Fibroblast of skin of right biceps (primary cell): ENCODE results near the gene TBC1D5.
A peak's percentile ranks its signal among the peaks of the same experiment; 100 is the strongest.
"Not testable (repeated sequence)": the region's sequence is repeated elsewhere in the genome, so short reads cannot be mapped to it uniquely, and the experiment has no call there.

Source experiments
- DNase-seq: peaks from one replicate; pipeline ENCODE4 v3.0.0-alpha.2; 2013

The TBC1D5 gene

DNA sequence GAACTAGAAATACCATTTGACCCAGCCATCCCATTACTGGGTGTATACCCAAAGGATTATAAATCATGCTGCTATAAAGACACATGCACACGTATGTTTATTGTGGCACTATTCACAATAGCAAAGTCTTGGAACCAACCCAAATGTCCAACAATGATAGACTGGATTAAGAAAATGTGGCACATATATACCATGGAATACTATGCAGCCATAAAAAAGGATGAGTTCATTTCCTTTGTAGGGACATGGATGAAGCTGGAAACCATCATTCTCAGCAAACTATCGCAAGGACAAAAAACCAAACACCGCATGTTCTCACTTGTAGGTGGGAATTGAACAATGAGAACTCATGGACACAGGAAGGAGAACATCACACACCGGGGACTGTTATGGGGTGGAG is 210.0 kb downstream of the TBC1D5 start:
- not testable (repeated sequence) for DNase-seq

- no peak for DNase-seq
Observed at GRCh38 chr3:17529677-17530076, 212.8 kb downstream of the TBC1D5 start.

GRCh38 chr3:17518189-17519059 is 224.0 kb downstream of the TBC1D5 start:
- DNase-seq, result no peak

DNA sequence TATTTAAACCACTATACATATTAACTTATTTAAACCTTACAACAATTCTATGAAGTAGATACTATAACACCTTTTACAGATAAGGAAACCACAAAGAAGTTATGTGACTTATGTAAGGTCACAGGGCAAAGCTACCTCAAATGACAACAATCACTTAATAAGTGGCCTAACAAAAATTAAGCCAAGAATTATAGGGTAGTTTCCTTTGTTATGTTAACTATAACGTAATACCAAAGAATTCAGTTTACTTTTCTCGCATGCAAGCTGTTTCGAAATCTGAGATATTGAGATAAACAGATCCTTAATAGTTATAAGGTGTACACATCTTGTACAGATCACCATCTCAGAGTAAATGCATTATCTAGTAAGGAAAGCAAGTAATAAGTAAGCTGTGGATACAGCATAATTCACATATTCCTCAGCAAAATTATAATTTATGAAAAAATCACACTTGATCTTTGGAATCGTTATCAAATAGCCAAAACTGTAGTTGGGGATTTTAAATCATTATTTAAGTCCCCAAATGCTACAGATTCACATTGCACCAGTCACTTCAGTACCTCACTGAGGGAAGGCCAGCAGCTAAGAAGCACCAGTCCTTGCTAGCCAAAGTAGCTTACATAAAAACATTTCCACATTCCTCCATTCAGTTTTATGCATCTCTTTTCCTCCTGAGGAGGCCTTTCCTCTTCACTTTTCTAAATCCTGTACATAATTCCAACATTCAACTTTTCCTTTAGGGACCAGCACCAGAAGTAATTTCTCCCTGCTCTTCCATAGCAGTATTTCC is 226.8 kb downstream of the TBC1D5 start:
- DNase-seq, result no peak

DNA sequence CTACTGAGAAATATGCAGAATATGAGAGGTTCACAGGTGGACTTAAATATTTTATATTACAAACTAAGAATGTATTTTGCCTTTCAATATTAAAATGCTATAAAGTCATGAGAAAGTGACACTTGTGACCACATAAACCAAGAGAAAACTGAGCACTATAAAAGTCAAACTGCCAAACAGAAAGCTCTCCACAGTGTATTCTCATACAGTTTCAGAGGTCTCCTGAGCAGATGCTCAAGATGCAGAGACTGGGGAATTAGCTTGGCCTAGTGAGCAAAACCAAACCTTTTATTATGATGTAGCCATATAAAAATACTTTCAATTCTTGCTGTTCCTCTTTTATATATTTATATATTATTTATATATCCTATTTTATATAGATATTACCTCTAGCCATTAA is 227.8 kb downstream of the TBC1D5 start:
- no peak for DNase-seq

GRCh38 chr3:17510265-17510664 is 232.2 kb downstream of the TBC1D5 start:
- DNase-seq, result no peak

DNA sequence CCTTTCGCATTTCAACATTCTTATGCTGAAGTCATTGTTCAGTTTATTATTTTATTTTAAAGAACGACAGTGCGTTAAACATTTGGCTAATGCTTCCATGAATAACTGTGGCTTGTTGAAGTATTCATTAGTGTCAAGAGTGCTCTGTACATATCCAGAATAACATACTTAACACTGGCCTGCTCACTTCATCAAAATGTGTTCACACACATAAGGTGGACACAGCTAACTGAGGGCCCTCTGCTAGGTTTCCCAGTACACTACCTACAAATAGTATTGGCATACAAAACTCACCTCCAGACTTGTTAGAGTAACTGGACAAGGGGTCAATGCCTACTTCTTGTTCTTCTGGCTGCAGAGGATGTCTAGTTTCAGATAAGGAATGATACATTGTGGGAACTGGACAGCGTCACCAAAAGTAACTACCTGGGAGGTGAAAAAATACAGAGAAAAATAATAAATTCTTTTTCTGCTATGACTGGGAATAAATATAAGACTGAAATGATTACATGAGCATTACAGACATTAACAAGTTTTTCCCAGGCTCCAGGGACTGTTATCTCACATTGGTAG is 234.2 kb downstream of the TBC1D5 start:
- DNase-seq, result no peak

- no peak for DNase-seq
Observed at GRCh38 chr3:17507480-17507879, 235.0 kb downstream of the TBC1D5 start.

DNA sequence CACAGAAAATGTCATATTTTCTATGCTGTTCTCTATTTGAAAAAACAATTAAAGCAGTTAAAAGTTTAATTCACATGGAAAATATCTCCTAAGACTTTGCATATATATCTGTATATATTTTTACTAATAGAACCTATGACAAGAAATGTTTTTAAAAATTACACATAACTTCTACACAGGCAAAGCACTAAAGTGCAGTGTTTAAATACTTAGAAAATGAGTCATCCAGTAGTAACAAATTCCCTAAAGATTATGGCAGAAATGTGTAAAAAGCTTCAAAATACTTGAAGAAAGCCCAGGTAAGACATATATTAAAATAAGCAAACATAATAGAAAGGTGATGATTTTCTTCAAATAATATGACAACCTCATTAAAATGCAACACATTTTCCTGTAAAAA is 236.6 kb downstream of the TBC1D5 start:
- peak; percentile 44 for DNase-seq

DNA sequence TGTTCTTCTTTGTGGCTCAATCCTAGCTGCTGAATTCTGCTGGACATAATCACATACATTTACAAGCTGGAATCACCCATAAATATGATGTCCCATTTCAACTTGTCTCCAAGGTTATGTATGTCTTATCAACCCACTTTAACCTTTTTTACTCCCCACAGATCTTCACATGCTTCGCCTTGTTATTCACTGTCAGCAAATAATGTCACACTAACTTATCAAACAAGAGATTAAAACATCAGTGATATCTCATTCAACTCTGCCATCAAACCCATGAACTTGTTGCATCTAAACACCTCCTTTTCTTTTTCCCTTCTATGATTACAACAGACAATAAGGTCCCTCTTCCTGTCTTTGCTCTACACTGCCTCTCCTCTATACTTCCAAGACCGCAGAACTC is 240.7 kb downstream of the TBC1D5 start:
- no peak for DNase-seq

DNA sequence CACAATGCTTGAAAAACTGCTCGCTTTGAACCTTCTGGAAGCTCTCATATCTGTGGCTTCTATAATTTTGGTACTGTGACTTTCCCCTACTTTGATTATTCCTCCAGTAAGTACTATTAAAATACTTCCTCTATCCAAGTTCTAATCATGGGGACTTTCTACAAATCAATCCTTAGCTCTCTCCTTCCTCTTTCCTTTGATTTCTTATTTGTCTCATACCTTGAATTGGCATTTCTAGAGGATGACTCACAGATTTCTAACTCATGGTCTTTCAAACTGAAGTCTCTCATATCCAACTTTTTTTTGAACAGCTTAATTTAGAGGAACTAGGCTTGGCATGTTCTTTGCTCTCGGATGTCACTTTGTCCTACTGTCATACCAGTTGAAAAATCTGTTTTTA is 241.8 kb downstream of the TBC1D5 start:
- DNase-seq, result peak; percentile 24

- DNase-seq, result no peak
Observed at GRCh38 chr3:17494117-17494809, 248.2 kb downstream of the TBC1D5 start.

DNA sequence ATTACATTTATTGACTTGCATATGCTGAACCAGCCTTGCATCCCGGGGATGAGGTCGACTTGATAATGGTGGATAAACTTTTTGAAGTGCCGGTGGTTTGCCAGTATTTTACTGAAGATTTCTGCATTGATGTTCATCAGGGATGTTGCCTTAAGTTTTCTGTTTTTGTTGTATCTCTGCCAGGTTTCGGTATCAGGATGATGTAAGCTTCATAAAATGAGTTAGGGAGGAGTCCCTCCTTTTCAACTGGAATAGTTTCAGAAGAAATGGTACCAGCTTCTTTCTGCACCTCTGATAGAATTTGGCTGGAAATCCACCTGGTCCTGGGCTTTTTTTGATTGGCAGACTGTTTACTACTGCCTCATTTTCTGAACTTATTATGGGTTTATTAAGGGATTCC is 250.8 kb downstream of the TBC1D5 start:
- DNase-seq, result peak; percentile 64

- not testable (repeated sequence) for DNase-seq
Observed at GRCh38 chr3:17491190-17491589, 251.2 kb downstream of the TBC1D5 start.

DNA sequence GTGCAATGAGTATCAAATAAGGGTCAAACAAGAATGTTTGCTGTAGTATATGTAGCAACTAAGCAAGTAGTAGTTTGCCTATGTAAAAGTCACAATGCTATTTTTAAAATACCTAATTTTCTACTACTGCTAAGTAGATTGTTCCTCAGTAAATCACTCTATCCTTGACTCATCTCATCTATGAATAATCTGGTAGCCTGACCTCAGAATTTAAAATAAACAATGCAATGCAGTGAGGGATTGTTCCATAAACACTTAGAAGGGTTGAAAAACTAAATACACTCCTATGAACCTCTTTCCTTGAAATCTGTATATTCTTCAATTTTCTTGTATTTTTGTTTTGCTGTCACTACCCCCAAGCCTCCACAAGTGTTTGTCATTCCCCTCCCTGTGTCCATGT is 253.3 kb downstream of the TBC1D5 start:
- DNase-seq, result peak; percentile 48

- no peak for DNase-seq
Observed at GRCh38 chr3:17481116-17481515, 261.3 kb downstream of the TBC1D5 start.

- no peak for DNase-seq
Observed at GRCh38 chr3:17479681-17480405, 262.6 kb downstream of the TBC1D5 start.

DNA sequence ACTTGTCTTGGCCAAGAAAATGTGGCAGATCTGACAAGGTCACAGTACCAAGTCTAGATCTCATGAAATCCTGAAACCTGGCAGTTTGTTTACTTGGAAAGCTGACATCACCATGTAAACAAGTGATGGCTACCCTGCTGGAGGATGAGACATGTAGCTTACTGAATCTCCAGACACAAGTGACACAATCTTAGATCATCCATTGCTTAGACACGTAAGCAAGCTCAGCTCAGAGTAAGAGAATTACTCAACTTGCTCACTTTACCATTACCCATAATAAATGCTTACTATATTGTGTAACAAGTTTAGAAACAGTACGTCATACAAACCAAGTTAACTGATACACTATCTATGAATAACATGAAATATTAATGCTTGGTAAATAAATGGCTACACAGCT is 263.8 kb downstream of the TBC1D5 start:
- DNase-seq, result peak; percentile 44

GRCh38 chr3:17473761-17474160 is 268.7 kb downstream of the TBC1D5 start:
- no peak for DNase-seq

- no peak for DNase-seq
Observed at GRCh38 chr3:17469954-17470353, 272.5 kb downstream of the TBC1D5 start.

- peak; percentile 11 for DNase-seq
Observed at GRCh38 chr3:17469520-17469919, 272.9 kb downstream of the TBC1D5 start.

DNA sequence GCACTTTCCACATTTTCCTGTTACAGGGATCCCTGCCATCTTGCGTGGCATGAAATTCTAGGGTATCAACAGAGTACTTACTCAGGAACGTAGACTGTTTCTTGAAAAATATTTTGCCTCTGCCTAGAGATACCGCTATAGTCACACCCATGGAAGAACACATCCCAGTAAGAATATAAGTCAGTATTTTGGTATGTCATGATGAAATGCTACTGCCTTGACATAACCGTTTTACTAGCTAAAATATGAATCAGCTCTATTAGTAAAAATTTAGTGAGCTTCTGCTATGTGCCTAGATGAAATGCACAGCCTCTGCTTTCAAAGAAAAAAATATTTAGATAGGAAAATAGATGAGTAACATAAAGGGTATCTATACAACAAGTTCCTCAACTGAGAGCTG is 276.4 kb downstream of the TBC1D5 start:
- peak; percentile 35 for DNase-seq
